Mesothelial cell of epicardium (in vitro differentiated cells): ENCODE results near the gene EEF2. TPM values are rescaled to one million over a fixed set of nuclear protein-coding genes. Genes with fewer than 3 reads are reported as not detected.

Experiments used
- DNase-seq, 2 experiments: peaks; one replicate each; pipeline ENCODE4 v3.0.0; 2021; ENCODE audit warnings: low spot score in 2 of 2; ENCODE audit not compliant: unreplicated experiment in 2 of 2
- H3K27ac Mint-ChIP-seq: 2 replicates; pipeline ENCODE4 v1.8.0; 2021; ENCODE audit warnings: mixed read lengths
- H3K27me3 Mint-ChIP-seq: 2 replicates; pipeline ENCODE4 v1.8.0; 2021; ENCODE audit warnings: low read depth, mixed read lengths
- H3K36me3 Mint-ChIP-seq: 2 replicates; pipeline ENCODE4 v1.8.0; 2021; ENCODE audit warnings: mixed read lengths
- H3K4me1 Mint-ChIP-seq: 2 replicates; pipeline ENCODE4 v1.8.0; 2021; ENCODE audit warnings: mixed read lengths
- H3K4me3 Mint-ChIP-seq: 2 replicates; pipeline ENCODE4 v1.8.0; 2021; ENCODE audit warnings: mild to moderate bottlenecking, moderate library complexity, mixed read lengths
- H3K9me3 Mint-ChIP-seq: 2 replicates; pipeline ENCODE4 v1.8.0; 2021; ENCODE audit warnings: mixed read lengths
- total RNA-seq: library from RNA; stranded (reverse); gene quantifications from 3 replicates; pipeline ENCODE4 v1.2.1, GENCODE V29; 2021
- TF ChIP-seq, protein P1 (sequence below): fragments of 200-600 bp; sonication (generic); IDR thresholded peaks from one replicate; pipeline ENCODE4 v1.5.0; 2021; ENCODE audit warnings: antibody characterized with exemption; ENCODE audit not compliant: unreplicated experiment

Gene EEF2
- total RNA-seq, 1 donor from 2014 or later = 2,808 TPM

DNA sequence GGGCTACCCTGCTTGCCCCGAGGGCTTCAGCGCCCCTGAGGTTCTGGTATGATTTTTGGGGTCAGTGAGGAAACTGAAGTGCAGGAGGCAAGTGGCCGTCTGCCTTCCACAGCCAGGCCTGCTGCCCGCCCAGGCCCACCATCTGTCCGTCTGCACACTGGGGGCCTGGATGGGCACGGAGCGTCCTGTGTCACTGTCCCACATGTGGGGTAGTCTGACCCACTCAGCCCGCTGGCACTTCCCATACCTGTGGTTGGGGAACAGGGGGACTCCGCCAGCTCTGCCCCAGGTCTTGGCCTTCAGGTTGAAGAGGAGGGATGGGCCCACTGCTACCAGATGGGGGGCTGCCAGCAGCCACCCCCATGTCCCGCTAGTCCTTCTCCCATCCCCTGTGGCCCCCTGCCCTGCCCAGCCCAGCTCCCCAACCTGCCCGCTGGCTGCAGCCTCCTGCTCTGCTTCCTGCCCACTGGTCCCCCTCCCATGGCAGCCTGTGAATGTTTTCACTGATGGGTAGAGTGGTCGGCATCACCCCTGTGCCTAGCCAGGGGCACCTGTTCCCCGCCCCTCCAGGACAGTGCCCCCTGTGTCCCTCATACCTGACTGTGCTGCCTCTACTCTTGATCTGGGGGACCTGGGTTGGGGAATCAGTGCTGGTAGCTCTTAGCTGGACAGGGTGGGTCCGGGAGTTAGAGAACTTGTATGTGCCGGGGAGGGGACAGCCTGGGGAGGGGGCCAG lies 31.8 kb upstream of the EEF2 start:
- H3K36me3 Mint-ChIP-seq = peaks cover 12% of the 10 kb centered on the region
- H3K4me1 Mint-ChIP-seq = peaks cover 22% of the 10 kb centered on the region
- no peak for DNase-seq
- TF ChIP-seq, protein P1, sequence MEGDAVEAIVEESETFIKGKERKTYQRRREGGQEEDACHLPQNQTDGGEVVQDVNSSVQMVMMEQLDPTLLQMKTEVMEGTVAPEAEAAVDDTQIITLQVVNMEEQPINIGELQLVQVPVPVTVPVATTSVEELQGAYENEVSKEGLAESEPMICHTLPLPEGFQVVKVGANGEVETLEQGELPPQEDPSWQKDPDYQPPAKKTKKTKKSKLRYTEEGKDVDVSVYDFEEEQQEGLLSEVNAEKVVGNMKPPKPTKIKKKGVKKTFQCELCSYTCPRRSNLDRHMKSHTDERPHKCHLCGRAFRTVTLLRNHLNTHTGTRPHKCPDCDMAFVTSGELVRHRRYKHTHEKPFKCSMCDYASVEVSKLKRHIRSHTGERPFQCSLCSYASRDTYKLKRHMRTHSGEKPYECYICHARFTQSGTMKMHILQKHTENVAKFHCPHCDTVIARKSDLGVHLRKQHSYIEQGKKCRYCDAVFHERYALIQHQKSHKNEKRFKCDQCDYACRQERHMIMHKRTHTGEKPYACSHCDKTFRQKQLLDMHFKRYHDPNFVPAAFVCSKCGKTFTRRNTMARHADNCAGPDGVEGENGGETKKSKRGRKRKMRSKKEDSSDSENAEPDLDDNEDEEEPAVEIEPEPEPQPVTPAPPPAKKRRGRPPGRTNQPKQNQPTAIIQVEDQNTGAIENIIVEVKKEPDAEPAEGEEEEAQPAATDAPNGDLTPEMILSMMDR = no peak
- H3K9me3 Mint-ChIP-seq = peaks cover 2% of the 10 kb centered on the region
- peak overlapping the region; percentile 56 for H3K27ac Mint-ChIP-seq
- no peaks in the 10 kb centered on the region for H3K27me3 Mint-ChIP-seq
- no peak overlapping the region for H3K4me3 Mint-ChIP-seq

DNA sequence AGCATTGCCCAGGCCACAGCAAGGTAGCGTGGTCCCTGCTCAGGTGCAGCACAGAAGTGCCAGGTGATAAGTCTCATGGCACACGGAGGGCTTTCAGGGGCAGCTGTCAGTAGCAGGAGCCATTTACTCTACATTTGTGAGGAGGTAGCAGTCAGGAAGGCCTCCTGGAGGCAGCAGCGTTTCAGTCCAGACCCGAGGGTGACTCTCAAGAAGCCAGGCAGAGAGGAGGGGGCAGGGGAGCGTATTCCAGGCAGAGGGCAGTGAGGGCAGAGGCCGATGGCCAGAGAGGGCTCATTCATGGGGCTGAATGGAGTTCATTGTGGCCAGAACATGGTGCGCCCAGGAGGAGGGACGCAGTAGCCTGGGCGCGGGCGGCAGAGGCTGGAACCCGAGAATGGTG lies 31.2 kb upstream of the EEF2 start:
- H3K36me3 Mint-ChIP-seq = peaks cover 9% of the 10 kb centered on the region
- no peaks in the 10 kb centered on the region for H3K9me3 Mint-ChIP-seq
- no peaks in the 10 kb centered on the region for H3K27me3 Mint-ChIP-seq
- H3K27ac Mint-ChIP-seq = peak overlapping the region; percentile 97
- TF ChIP-seq, protein P1 = no peak
- H3K4me1 Mint-ChIP-seq = peaks cover 22% of the 10 kb centered on the region
- H3K4me3 Mint-ChIP-seq = no peak overlapping the region
- no peak for DNase-seq

DNA sequence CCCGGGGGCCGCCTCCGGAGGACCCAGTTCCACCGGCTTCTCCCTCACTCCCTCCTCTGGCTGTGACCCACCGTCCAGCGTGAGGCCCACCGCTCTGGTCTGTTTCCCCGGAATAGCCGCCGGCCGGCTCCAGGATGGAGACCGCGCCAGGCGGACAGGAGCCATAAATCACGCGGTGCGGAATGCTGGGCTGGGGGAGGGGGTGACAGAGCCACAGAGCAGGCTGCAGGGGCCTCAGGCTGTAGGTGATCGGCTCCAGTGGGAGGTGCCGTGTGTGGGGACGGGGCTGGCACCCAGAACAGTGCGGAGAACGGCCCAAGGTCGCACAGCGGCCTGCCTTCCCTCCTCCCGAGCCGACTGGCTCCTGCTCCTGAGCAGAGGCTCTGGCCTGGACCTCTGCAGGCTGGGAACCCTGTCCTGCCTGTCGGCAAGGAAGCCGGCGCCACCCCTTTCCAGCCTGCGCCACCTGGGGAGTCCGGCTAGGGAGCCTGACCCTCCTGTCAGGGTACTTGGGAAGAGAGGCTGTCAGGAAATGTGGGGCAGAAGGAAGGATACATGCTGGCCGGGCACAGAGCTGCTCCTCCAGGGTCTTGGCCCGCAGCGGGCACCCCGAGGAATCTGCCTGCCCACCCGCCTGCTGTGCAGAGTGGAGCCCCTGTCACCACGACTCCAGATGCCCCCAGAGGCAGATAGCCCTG lies 30.6 kb upstream of the EEF2 start:
- Mint-ChIP-seq H3K27me3 (no peaks in the 10 kb centered on the region), H3K36me3 (peaks cover 7% of the 10 kb centered on the region), H3K4me3 (peak overlapping the region; percentile 60), H3K4me1 (peaks cover 27% of the 10 kb centered on the region), H3K9me3 (no peaks in the 10 kb centered on the region), H3K27ac (peak overlapping the region; percentile 97)
- TF ChIP-seq, protein P1 = no peak
- DNase-seq = peak; percentile 67 to 88

DNA sequence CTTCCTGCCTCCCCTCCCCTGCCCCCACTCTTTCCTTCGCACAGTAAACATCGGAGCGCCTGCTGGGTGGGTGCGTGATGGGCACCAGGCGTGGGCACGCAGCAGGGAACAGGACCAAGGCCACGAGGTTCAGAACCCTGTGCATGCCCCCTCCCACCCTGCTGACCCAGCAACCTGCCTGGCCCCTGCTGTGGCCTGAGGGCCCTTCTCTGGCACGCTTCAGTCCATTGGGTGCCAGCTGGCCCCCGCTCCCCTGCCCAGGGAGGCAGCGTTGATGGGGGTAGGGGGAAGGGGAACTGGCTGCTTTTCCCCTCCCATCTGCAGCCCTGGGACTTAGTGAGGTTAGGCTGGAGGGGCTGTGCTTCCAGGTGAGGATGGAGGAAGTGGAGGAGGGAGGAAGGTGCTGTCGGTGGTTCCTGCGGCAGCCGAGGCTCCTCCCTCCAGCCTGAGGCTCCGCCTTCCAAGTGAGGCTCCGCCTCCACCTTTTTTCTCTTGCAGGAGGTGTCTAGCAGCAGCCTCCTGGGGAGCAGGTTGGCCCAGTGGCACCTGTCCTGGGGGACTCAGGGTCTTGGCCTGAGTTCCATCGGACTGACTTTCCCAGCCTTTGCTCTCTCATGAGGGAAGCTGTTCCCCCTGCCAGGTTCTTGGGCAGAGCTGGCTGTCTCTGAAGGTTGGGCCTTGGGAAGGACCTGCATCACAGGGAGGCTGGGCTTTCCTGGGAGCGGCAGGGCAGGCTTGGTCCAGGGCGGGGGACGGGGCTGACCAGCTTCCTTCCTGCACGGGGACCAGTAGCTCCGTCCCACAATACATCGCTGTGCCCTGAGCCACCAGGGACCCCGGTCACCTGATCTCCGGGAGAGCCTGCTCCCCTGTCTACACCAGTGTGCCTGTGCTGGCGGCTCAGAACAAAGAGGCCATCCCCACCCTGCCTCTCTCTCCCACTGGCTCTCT lies 29.6 kb upstream of the EEF2 start:
- Mint-ChIP-seq H3K4me3 (peak overlapping the region; percentile 60), H3K36me3 (peaks cover 7% of the 10 kb centered on the region), H3K4me1 (peaks cover 35% of the 10 kb centered on the region), H3K9me3 (no peaks in the 10 kb centered on the region), H3K27ac (peak overlapping the region; percentile 97), H3K27me3 (no peaks in the 10 kb centered on the region)
- TF ChIP-seq, protein P1 = no peak
- DNase-seq = peak in 1 of 2 experiments; percentile 59

DNA sequence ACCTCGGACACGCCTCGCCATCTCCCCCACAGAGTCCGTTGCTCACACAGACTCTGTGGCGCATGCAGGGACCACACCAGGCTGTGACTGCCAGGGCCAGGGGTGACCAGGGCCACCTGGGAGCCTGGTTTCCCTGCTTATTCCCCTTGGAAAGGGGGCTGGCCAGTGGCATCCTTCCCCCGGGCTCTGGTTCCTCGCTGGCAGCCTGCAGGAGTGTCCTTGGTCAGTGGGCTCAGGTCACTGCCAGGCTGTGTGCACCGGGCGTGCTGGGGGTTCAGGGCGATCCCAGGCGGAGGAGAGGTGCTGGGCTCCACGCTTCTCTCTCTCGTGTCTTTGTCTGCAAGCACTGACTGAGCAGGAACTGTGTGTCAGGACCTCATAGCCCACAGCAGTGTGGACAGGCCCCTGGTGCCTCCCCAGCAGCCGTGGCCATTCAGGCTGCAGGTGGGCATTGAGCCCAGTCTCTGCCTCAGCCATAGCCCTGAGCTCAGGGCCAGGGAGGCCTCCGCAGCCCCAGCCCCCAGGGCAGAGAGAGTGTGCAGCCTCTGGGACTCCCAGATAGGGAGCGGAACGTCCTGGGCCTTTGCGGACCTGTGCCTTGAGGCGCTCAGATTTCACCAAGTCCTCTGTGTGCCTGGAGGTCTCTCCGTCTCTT lies 28.8 kb upstream of the EEF2 start:
- Mint-ChIP-seq H3K4me3 (no peak overlapping the region), H3K36me3 (peaks cover 7% of the 10 kb centered on the region), H3K27ac (peak overlapping the region; percentile 56), H3K9me3 (no peaks in the 10 kb centered on the region), H3K4me1 (peaks cover 43% of the 10 kb centered on the region), H3K27me3 (no peaks in the 10 kb centered on the region)
- DNase-seq = no peak
- TF ChIP-seq, protein P1 = no peak
